Measurements from ENCODE around the gene FER.
"Not testable (repeated sequence)": the region's sequence is repeated elsewhere in the genome, so short reads cannot be mapped to it uniquely, and the experiment has no call there.

The FER gene

GRCh38 chr5:108786806-108787483 lies 39.2 kb downstream of the FER start:
- no peak overlapping the region for H3K4me3 ChIP-seq (ENCODE audit: low read length)
- peak; percentile 9 for DNase-seq (ENCODE audit: low read depth, low spot score)

- no peak for DNase-seq (ENCODE audit: low read depth, low spot score)
- no peak overlapping the region for H3K4me3 ChIP-seq (ENCODE audit: low read length)
These were observed 40.4 kb downstream of the FER start for GRCh38 chr5:108788142-108788541.

GRCh38 chr5:108793207-108793606 lies 45.5 kb downstream of the FER start:
- no peak overlapping the region for H3K4me3 ChIP-seq (ENCODE audit: low read length)
- no peak for DNase-seq (ENCODE audit: low read depth, low spot score)

GRCh38 chr5:108794349-108794748 lies 46.7 kb downstream of the FER start:
- not testable (repeated sequence) for DNase-seq (ENCODE audit: low read depth, low spot score); H3K4me3 ChIP-seq (ENCODE audit: low read length)

GRCh38 chr5:108797396-108797795 lies 49.7 kb downstream of the FER start:
- no peak overlapping the region for H3K4me3 ChIP-seq (ENCODE audit: low read length)
- no peak for DNase-seq (ENCODE audit: low read depth, low spot score)

- DNase-seq (ENCODE audit: low read depth, low spot score): no peak
- H3K4me3 ChIP-seq (ENCODE audit: low read length): no peak overlapping the region
These were observed 50.3 kb downstream of the FER start for GRCh38 chr5:108797986-108798385.

- no peak for DNase-seq (ENCODE audit: low read depth, low spot score)
These were observed 51.0 kb downstream of the FER start for GRCh38 chr5:108798513-108799265.

GRCh38 chr5:108801301-108801700 lies 53.6 kb downstream of the FER start:
- no peak for DNase-seq (ENCODE audit: low read depth, low spot score)
- no peak overlapping the region for H3K4me3 ChIP-seq (ENCODE audit: low read length)

More at GRCh38 chr5:108798513-108799265, 51.0 kb downstream of the FER start:
- no peak overlapping the region for H3K4me3 ChIP-seq (ENCODE audit: low read length)

- DNase-seq (ENCODE audit: low read depth, low spot score): no peak
- no peak overlapping the region for H3K4me3 ChIP-seq (ENCODE audit: low read length)
These were observed 54.1 kb downstream of the FER start for GRCh38 chr5:108801776-108802175.

GRCh38 chr5:108810717-108811116 lies 63.0 kb downstream of the FER start:
- H3K4me3 ChIP-seq (ENCODE audit: low read length): no peak overlapping the region
- no peak for DNase-seq (ENCODE audit: low read depth, low spot score)

- no peak overlapping the region for H3K4me3 ChIP-seq (ENCODE audit: low read length)
- DNase-seq (ENCODE audit: low read depth, low spot score): no peak
These were observed 66.0 kb downstream of the FER start for GRCh38 chr5:108813673-108814072.

GRCh38 chr5:108814551-108814950 lies 66.9 kb downstream of the FER start:
- H3K4me3 ChIP-seq (ENCODE audit: low read length): no peak overlapping the region
- DNase-seq (ENCODE audit: low read depth, low spot score): no peak

- no peak overlapping the region for H3K4me3 ChIP-seq (ENCODE audit: low read length)
- DNase-seq (ENCODE audit: low read depth, low spot score): no peak
These were observed 71.0 kb downstream of the FER start for GRCh38 chr5:108818613-108819272.

- no peak overlapping the region for H3K4me3 ChIP-seq (ENCODE audit: low read length)
- no peak for DNase-seq (ENCODE audit: low read depth, low spot score)
These were observed 73.3 kb downstream of the FER start for GRCh38 chr5:108820983-108821382.

GRCh38 chr5:108822211-108822947 lies 74.7 kb downstream of the FER start:
- no peak overlapping the region for H3K4me3 ChIP-seq (ENCODE audit: low read length)
- DNase-seq (ENCODE audit: low read depth, low spot score): no peak

- DNase-seq (ENCODE audit: low read depth, low spot score): no peak
- no peak overlapping the region for H3K4me3 ChIP-seq (ENCODE audit: low read length)
These were observed 79.4 kb downstream of the FER start for GRCh38 chr5:108827131-108827530.

- peak; percentile 7 for DNase-seq (ENCODE audit: low read depth, low spot score)
- no peak overlapping the region for H3K4me3 ChIP-seq (ENCODE audit: low read length)
These were observed 83.1 kb downstream of the FER start for GRCh38 chr5:108830705-108831276.

GRCh38 chr5:108836492-108836891 lies 88.8 kb downstream of the FER start:
- no peak for DNase-seq (ENCODE audit: low read depth, low spot score)
- H3K4me3 ChIP-seq (ENCODE audit: low read length): no peak overlapping the region

- H3K4me3 ChIP-seq (ENCODE audit: low read length); DNase-seq (ENCODE audit: low read depth, low spot score): not testable (repeated sequence)
These were observed 94.7 kb downstream of the FER start for GRCh38 chr5:108842260-108842941.
